HG03139 (cell line): ENCODE results near the gene KRT3.

Experiments
- ATAC-seq: cut with Tn5 transposase; IDR thresholded peaks from one replicate; pipeline ENCODE4 v1.9.1; 2021; ENCODE audit not compliant: unreplicated experiment

The KRT3 gene

DNA sequence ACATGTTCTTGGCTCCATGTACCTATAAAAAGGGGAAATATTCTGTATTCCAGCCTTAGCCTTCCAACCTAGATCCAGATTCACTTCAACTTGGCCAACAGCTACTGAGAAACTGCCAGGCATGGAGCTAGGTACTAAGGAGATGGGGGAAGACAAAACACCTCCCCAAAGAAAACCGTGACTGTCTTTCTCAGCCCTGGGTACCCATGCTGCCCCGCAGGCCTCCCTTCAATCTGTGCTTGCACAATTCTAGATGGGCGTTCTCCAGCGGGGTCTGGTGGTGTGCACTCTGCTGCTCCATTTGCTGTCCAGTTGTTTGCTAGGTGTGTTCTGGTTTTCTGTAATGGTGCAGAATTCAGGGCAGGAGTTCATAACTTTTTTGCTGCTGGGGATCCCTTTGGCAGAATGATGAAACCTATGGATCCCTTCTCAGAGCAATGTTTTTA, 18.8 kb upstream of the KRT3 start:
- no peak for ATAC-seq

- no peak for ATAC-seq
These were observed 18.2 kb upstream of the KRT3 start, which contains the start of gene KRT4 for GRCh38 chr12:52813885-52814709. Gene KRT4 (minus strand): TSS chr12:52814116. CDS start chr12:52814058, 58 bp downstream.

GRCh38 chr12:52813203-52813819, 17.4 kb upstream of the KRT3 start:
- ATAC-seq: no peak

DNA sequence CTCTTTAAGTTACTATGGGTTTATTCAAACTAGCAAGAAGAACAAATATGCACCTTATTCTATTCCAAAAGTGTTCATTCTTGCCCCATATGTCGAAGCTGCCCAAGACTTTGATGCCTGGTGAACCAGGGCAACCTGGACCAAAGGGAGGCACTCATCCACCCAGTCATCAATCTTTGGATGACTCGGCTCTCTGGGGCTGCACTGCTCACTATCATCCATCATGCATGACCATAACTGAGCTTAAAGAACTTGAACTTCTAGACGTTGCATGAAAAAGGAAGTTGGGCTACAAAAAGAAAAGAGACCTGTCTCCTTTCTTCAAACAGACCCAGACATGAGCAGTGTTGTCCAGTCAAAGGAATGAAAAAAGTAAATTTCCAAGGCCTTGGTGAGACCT, 16.8 kb upstream of the KRT3 start:
- ATAC-seq: no peak

DNA sequence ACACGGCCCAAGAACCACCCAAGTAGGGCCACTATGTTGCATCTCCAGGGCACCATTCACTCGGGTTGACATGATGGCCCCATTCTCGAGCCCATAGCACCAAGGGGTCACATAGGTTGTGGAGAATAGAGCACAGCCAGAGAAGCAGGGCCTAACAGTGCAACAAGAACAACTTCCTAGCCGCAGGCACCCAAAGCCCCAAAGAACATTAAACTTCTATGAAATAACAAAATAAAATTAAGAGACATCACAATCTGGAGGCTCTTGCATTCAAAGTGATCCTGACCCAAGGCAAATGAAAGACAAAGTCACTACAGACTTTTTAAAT, 16.1 kb upstream of the KRT3 start:
- ATAC-seq: no peak

GRCh38 chr12:52811191-52812072, 15.5 kb upstream of the KRT3 start:
- no peak for ATAC-seq

GRCh38 chr12:52810554-52810953, 14.6 kb upstream of the KRT3 start:
- no peak for ATAC-seq

- ATAC-seq: no peak
These were observed 13.2 kb upstream of the KRT3 start for GRCh38 chr12:52809166-52809565.

DNA sequence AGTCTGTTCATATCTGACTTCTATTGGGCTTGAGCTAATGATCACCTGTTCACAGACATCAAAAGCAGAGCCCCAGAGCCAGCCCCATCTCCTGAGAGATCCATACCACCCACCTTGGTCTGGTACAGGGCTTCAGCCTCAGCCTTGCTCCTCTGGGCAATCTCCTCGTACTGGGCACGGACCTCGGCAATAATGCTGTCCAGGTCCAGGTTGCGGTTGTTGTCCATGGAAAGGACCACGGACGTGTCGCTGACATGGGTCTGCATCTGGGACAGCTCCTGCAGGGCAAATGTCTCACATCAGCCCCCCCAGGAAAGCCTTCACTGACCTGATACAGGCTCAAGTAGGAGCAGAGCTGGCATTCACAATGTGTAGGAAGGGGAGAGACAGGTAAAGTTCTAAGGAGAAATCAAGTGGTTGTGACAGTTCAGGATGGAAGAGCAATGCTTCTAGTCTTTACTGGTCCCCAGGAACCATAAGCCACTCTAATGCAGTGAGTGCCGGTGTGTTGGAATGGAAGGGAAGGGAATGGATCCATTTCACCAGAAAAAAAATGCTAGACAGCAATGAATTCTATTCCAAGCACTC, 12.8 kb upstream of the KRT3 start:
- no peak for ATAC-seq

GRCh38 chr12:52807544-52808470, 11.9 kb upstream of the KRT3 start:
- no peak for ATAC-seq

DNA sequence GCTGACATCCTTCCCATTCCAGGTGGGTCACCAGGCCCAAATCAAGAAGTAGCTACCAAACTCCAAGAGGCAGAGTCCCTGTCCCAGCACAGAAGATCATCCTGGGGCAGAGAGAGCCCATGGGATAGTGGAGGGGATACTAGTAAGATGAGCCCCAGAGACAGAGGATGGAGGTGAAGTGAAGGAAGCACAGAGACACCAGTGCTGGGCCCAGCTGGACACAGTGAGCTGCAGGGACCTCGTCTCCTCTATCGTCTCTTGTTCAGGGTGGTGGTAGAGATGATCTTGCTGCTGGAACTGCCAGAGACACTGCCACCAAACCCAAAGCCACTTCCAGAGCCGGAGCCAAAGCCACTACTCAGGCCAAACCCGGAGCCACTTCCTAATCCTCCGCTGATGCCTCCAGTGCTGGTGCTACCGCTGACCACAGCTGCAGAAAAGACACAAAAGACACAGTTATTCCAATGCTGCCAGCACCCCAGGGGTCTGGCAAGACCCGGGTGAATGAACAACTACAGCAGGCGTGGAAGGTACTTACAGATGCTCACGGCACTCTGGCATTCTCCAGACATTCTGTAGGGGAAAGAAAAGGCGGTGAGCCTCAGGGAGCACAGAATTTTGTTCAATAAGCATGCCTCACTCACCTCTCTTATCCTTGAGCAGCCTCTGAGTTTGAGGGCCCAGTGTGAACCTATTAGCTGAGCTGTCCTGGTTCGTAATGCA, 11.1 kb upstream of the KRT3 start:
- ATAC-seq: no peak

DNA sequence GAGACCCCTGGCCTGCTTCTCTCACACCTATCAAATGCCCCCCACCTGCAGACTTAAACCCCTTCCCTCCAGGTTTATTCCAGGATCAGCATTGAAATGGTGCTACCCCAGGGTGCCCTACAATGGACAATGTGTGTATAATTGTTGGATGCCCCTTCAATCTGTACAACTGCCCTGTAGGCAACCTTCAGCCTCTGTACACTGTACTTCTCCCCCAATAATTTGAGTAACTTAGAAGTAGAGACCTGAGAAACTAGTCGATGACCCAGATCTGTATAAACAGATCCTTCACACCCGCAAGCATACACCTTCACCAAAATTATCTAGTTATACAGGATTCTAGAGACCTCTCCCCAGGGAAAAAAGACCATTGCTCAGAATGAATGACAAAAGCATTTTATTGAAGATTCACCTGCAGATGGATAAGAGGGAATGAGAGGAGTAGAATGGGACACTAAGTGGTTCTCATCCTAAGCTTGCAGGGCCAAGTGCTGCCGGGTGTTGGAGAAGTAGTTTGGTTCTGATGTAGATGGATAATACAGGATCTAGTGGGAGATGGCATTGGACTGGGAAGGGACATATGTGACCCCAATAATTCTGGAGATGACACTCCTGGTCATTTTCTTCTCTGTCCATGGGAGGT, 10.4 kb upstream of the KRT3 start:
- ATAC-seq: no peak

GRCh38 chr12:52805739-52806138, 9.8 kb upstream of the KRT3 start:
- ATAC-seq: no peak

DNA sequence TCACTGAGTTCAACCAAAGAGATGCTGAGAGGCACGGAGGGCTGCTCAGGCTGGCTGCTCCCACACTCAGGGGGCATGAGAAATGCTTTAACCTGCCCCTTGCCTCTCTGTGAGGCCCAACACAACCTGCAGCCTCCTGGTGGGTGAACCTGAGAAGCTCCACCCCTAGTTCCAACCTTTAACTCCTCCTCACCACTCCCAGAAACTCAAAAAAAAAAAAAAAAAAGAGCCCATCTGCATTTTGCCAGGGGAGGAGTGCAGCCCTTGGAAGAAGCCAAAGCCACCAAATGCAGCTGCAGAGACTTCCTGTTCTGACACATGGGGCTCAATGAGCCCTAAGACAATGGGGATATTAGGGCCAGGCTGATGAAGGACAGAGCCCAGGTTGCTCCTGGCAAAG, 9.1 kb upstream of the KRT3 start:
- ATAC-seq: no peak

DNA sequence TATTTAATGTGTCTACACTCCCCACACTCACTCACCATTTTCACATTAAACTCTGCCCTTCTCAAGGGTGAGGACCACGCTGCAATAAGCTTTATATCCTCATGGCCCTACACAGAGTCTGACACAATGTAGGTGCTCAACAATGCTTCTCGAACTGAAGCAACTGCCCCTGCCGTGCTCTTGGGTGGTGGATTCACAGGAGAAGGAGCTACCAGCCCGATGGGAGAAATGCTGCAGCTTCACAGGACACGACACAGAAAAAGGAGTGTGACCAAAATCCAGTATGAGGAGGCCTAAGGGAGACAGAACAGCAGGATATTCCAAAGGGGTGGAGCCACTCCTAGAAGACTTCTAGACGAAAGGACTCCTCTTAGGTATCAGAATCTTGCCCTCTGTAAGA, 6.5 kb upstream of the KRT3 start:
- ATAC-seq: no peak

DNA sequence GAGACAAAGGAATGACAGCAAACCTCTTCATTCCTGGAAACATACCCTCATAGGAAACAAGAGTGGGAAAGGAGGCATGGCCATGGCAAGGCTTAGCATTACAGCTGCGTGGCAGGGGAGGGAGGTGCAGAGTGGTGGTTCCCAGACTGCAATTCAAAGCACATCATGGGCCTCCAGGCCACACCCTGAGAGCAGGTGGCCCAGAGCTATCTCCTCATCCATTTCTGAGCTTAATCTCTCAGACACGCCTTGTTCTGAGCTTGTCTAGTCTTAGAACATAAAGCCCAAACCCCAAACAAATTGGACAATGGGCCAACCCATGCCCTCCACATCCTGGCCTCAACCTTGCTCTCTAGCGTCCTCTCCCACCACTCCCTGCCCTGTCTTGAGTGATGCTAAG, 5.9 kb upstream of the KRT3 start:
- ATAC-seq: no peak

DNA sequence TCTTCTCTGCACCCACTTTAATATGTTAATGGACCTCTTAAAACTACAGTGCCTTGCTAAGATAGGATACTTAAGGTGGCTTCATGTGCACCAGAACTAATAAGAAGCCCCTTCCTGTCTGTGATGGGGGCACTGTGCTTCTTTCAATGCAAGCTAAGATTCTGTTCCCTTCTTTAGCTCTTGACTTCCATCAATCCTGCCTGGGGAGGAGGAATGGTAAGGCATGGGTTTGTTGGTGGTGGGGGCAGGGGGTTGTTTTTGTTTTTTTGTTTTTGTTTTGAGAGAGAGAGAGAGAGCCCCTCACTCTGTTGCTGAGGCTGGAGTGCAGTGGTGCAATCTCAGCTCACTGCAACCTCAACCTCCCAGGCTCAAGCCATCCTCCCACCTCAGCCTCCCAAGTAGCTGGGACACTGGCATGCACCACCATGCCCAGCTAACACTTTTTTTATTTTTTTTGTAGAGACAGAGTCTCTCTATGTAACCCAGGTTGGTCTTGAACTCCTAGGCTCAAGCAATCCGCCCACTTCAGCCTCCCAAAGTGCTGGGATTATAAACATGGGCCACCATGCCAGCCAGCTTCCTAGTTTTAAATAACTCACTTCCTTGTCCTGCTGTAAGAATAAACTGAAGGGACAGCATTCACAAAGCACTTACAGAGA, 4.5 kb upstream of the KRT3 start:
- ATAC-seq: no peak

DNA sequence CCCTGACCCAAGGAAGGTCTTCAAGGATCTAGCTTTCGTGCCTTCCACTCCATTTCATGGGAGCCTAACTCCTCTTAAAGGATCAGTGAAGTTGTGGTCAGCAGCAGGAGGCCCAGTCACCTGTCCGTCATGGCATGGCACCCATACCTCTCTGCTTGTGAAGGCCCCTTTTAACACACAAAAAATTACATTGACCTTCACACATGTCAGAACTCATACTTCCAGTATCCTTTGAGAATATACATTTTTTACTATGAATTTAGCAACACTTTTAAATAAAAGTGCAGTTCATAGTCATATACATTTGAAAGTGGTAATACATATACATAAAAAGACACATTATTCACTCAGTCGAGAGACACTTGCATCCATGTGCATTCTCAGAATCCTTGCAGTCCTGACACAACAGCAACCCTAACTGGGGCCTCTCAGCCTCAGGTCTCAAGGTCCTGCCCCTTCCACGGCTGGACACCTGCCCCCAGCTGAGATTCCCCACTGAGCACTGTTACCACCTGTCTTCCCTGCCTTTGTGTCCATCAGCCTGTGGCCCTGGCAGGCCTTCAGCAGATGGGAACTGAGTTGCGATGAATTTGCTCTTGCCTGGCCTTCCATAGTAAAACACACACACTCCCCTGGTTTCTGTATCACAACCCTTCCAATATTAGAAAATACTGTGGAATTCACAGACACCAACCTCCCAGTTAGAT, 3.7 kb upstream of the KRT3 start:
- ATAC-seq: no peak
